SJSA1 (cell line): ENCODE data around the gene CBFA2T3. TPM values are rescaled to one million over a fixed set of nuclear protein-coding genes. Genes with fewer than 3 reads are reported as not detected.
"Not testable (repeated sequence)": the region's sequence is repeated elsewhere in the genome, so short reads cannot be mapped to it uniquely, and the experiment has no call there.

Experiments used
- DNase-seq, 2 experiments: peaks; one replicate each; pipeline ENCODE4 v3.0.0-alpha.2; 2015 to 2020; ENCODE audit warnings: low spot score in 2 of 2, low read depth in 1 of 2
- H3K27ac ChIP-seq: fragments of 250-450 bp; sonication (Bioruptor Pico); 2 replicates; pipeline ENCODE4 v1.5.1; 2020; ENCODE audit warnings: mild to moderate bottlenecking, moderate library complexity
- H3K27me3 ChIP-seq: fragments of 250-450 bp; sonication (Bioruptor Pico); replicated peaks from 2 replicates; pipeline ENCODE4 v1.5.1; 2020; ENCODE audit warnings: mild to moderate bottlenecking, moderate library complexity
- H3K36me3 ChIP-seq: fragments of 250-450 bp; sonication (Bioruptor Pico); 2 replicates; pipeline ENCODE4 v1.5.1; 2020; ENCODE audit warnings: mild to moderate bottlenecking
- H3K4me1 ChIP-seq: fragments of 250-450 bp; sonication (Bioruptor Pico); replicated peaks from 2 replicates; pipeline ENCODE4 v1.6.1; 2021; ENCODE audit warnings: mild to moderate bottlenecking
- H3K4me3 ChIP-seq: fragments of 250-450 bp; sonication (Bioruptor Pico); 2 replicates; pipeline ENCODE4 v1.5.1; 2020; ENCODE audit warnings: mild to moderate bottlenecking
- H3K9me3 ChIP-seq: fragments of 250-450 bp; sonication (Bioruptor Pico); replicated peaks from 2 replicates; pipeline ENCODE4 v1.5.1; 2020; ENCODE audit warnings: mild to moderate bottlenecking
- total RNA-seq: library from RNA; depleted of rRNA; stranded (reverse); fragments of >200 nt; shearing (Covaris generic); gene quantifications from 2 replicates; pipeline ENCODE4 v1.2.3, GENCODE V29; 2014

Gene CBFA2T3
- total RNA-seq, 1 experiment from 2014 or later: not detected

- Histone ChIP-seq H3K27ac (no peak overlapping the region), H3K4me1 (peaks cover 27% of the 10 kb centered on the region), H3K4me3 (no peak overlapping the region), H3K9me3 (no peaks in the 10 kb centered on the region), H3K27me3 (peaks cover 16% of the 10 kb centered on the region), H3K36me3 (no peaks in the 10 kb centered on the region)
- no peak for DNase-seq
These were observed 54.1 kb downstream of the CBFA2T3 start for GRCh38 chr16:88922826-88923410.

- Histone ChIP-seq H3K27ac (no peak overlapping the region), H3K4me1 (peaks cover 27% of the 10 kb centered on the region), H3K36me3 (no peaks in the 10 kb centered on the region), H3K4me3 (no peak overlapping the region), H3K27me3 (peaks cover 9% of the 10 kb centered on the region), H3K9me3 (no peaks in the 10 kb centered on the region)
- DNase-seq: peak in 1 of 2 experiments; percentile 69
These were observed 54.7 kb downstream of the CBFA2T3 start for GRCh38 chr16:88922114-88922825.

- Histone ChIP-seq H3K9me3 (no peaks in the 10 kb centered on the region), H3K27me3 (0 out of 2 replicates have a peak, but pooled peaks cover 2% of the 10 kb centered on the region), H3K4me3 (no peak overlapping the region), H3K36me3 (no peaks in the 10 kb centered on the region), H3K4me1 (peaks cover 26% of the 10 kb centered on the region), H3K27ac (no peak overlapping the region)
- no peak for DNase-seq
These were observed 55.4 kb downstream of the CBFA2T3 start for GRCh38 chr16:88921591-88921990.

GRCh38 chr16:88920618-88921590 lies 56.1 kb downstream of the CBFA2T3 start:
- Histone ChIP-seq H3K4me3 (no peak overlapping the region), H3K36me3 (no peaks in the 10 kb centered on the region), H3K27ac (no peak overlapping the region), H3K27me3 (no peaks in the 10 kb centered on the region), H3K4me1 (peaks cover 19% of the 10 kb centered on the region), H3K9me3 (no peaks in the 10 kb centered on the region)
- DNase-seq: no peak

- no peaks in the 10 kb centered on the region for H3K27me3 ChIP-seq
These were observed 57.1 kb downstream of the CBFA2T3 start for GRCh38 chr16:88919936-88920335.

GRCh38 chr16:88918896-88919295 lies 58.1 kb downstream of the CBFA2T3 start:
- not testable (repeated sequence) for H3K4me3 ChIP-seq, H3K27me3 ChIP-seq, H3K36me3 ChIP-seq, H3K9me3 ChIP-seq, DNase-seq, H3K27ac ChIP-seq, H3K4me1 ChIP-seq

More at GRCh38 chr16:88919936-88920335, 57.1 kb downstream of the CBFA2T3 start:
- peaks cover 10% of the 10 kb centered on the region for H3K4me1 ChIP-seq
- no peaks in the 10 kb centered on the region for H3K9me3 ChIP-seq
- H3K27ac ChIP-seq: no peak overlapping the region
- H3K36me3 ChIP-seq: no peaks in the 10 kb centered on the region
- no peak overlapping the region for H3K4me3 ChIP-seq
- no peak for DNase-seq

GRCh38 chr16:88917915-88918627 lies 58.9 kb downstream of the CBFA2T3 start:
- peaks cover 7% of the 10 kb centered on the region; the same call in 1 of the 2 replicates for H3K4me1 ChIP-seq
- H3K4me3 ChIP-seq: no peak overlapping the region
- no peaks in the 10 kb centered on the region; the same call in 1 of the 2 replicates for H3K9me3 ChIP-seq
- H3K27ac ChIP-seq: no peak overlapping the region
- DNase-seq: no peak
- peaks cover 2% of the 10 kb centered on the region; the same call in 1 of the 2 replicates for H3K27me3 ChIP-seq
- H3K36me3 ChIP-seq: no peaks in the 10 kb centered on the region

GRCh38 chr16:88917146-88917914 lies 59.7 kb downstream of the CBFA2T3 start:
- H3K4me1 ChIP-seq: peaks cover 7% of the 10 kb centered on the region; the same call in 1 of the 2 replicates
- peaks cover 2% of the 10 kb centered on the region; the same call in 1 of the 2 replicates for H3K27me3 ChIP-seq
- H3K4me3 ChIP-seq: no peak overlapping the region
- H3K36me3 ChIP-seq: no peaks in the 10 kb centered on the region
- H3K9me3 ChIP-seq: no peaks in the 10 kb centered on the region; the same call in 1 of the 2 replicates
- DNase-seq: no peak
- H3K27ac ChIP-seq: no peak overlapping the region

GRCh38 chr16:88915639-88916327 lies 61.2 kb downstream of the CBFA2T3 start:
- DNase-seq: no peak
- Histone ChIP-seq H3K4me3 (no peak overlapping the region), H3K27me3 (peaks cover 12% of the 10 kb centered on the region)

GRCh38 chr16:88914750-88915368 lies 62.1 kb downstream of the CBFA2T3 start:
- no peak for DNase-seq
- H3K4me1 ChIP-seq: no peaks in the 10 kb centered on the region
- H3K36me3 ChIP-seq: no peaks in the 10 kb centered on the region
- no peak overlapping the region for H3K27ac ChIP-seq
- no peak overlapping the region for H3K4me3 ChIP-seq
- no peaks in the 10 kb centered on the region; the same call in 1 of the 2 replicates for H3K9me3 ChIP-seq
- H3K27me3 ChIP-seq: peaks cover 20% of the 10 kb centered on the region

More at GRCh38 chr16:88915639-88916327, 61.2 kb downstream of the CBFA2T3 start:
- Histone ChIP-seq H3K27ac (no peak overlapping the region), H3K36me3 (no peaks in the 10 kb centered on the region), H3K4me1 (peaks cover 3% of the 10 kb centered on the region; the same call in 1 of the 2 replicates), H3K9me3 (no peaks in the 10 kb centered on the region; the same call in 1 of the 2 replicates)

- Histone ChIP-seq H3K27me3 (peaks cover 24% of the 10 kb centered on the region), H3K27ac (no peak overlapping the region), H3K4me3 (no peak overlapping the region), H3K9me3 (no peaks in the 10 kb centered on the region; the same call in 1 of the 2 replicates), H3K36me3 (no peaks in the 10 kb centered on the region), H3K4me1 (no peaks in the 10 kb centered on the region)
- DNase-seq: no peak
These were observed 63.1 kb downstream of the CBFA2T3 start for GRCh38 chr16:88913870-88914269.
